Measurements from ENCODE around the gene GLMP. TPM values are rescaled to one million over a fixed set of nuclear protein-coding genes. Genes with fewer than 3 reads are reported as not detected.
A peak's percentile ranks its signal among the peaks of the same experiment; 100 is the strongest.

GLMP gene
- total and polyA plus RNA-seq, 2 of the 13 experiments (the other 11 are each of a cell fraction or from before 2014, with no cell fraction given), result 44.6 to 75.8 TPM

DNA sequence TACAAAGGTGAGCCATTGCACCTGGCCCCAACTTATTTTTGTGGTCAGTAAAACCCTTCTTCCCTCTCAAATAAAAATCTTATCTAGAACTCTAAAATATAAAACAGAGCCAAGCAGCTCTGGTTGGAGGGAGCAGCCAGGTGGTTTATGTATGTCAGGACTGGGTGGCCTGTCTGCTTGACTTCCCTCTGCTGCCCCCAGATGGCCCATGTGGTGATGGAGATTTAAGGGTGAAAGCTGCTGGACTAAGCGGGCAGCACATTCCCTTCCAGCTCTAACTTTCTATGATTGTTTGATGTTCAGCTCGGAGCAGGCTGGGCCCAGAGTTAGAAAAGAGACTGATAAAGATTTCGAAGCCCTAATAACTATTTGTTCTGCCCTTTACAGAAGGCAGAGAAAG lies 35.7 kb downstream of the GLMP start:
- H3K36me3 ChIP-seq (replicated peaks in 1 of 2; ENCODE audit: control insufficient read depth in 1 of 2, insufficient read depth in 2 of 2, low read length in 2 of 2), result peaks cover 32 to 79% of the 10 kb centered on the region in 2 experiments
- POLR2A ChIA-PET, result interaction anchor here (0.7 kb wide), 1 partner anchor 35 kb away, joined by 3 read pairs; no protein-coding TSS in a partner anchor
- FAIRE-seq (no peak), DNase-seq (ENCODE audit: low spot score) (no peak), ATAC-seq (peak; percentile 71)
- intact Hi-C loops (cut with micrococcal nuclease; ENCODE audit: unreplicated experiment) (no loop called here), in situ Hi-C loops (cut with HindIII; ENCODE audit: extremely low pct_ligation_motif_present, low pct_unique_long_range_greater_than_20kb) (no loop called here)
- 95% methylated on average over 3 of the region's 3 CpGs for WGBS (ENCODE audit: low lambda C conversion rate)
- H3K27ac ChIP-seq (ENCODE audit: extremely low read length, insufficient read depth, low read length), result no peak overlapping the region
- BruUV-seq (replicated peaks), result no TSS peak
- no peaks in the 10 kb centered on the region for H4K20me1 ChIP-seq (ENCODE audit: insufficient read depth, low read length)
- H3K27me3 ChIP-seq (ENCODE audit: control insufficient read depth in 1 of 2, insufficient read depth in 2 of 2, low read length in 2 of 2), result no peaks in the 10 kb centered on the region; a peak in 1 of 5 replicates
- no peak overlapping the region for H3K4me2 ChIP-seq (ENCODE audit: low read depth, low read length)
- CTCF ChIA-PET (ENCODE audit: low intra/inter-chr PET ratio, low total read pairs), result interaction anchor here (0.7 kb wide), 1 partner anchor 169 kb away, joined by 3 read pairs; no protein-coding TSS in a partner anchor
- no peak overlapping the region for H3K4me3 ChIP-seq (replicated peaks in 1 of 3; ENCODE audit: insufficient read depth in 1 of 3, low read depth in 2 of 3, low read length in 3 of 3)
- H3K4me1 ChIP-seq (ENCODE audit: insufficient read depth, low read length), result no peaks in the 10 kb centered on the region; the same call in 1 of the 2 replicates
- H3K9ac ChIP-seq (ENCODE audit: insufficient read depth, low read depth, low read length), result no peak overlapping the region
- no peaks in the 10 kb centered on the region for H3K79me2 ChIP-seq (ENCODE audit: insufficient read depth, low read length)
- TF ChIP-seq STAG1 (CRISPR knock-in tag; IDR thresholded peaks at IDR 0.05) (peak; percentile 40; the same call in 1 of the 2 replicates), ZBTB8A (CRISPR knock-in tag; IDR thresholded peaks at IDR 0.05; ENCODE audit: borderline replicate concordance, low read depth) (no peak)
- TF ChIP-seq, protein P1, sequence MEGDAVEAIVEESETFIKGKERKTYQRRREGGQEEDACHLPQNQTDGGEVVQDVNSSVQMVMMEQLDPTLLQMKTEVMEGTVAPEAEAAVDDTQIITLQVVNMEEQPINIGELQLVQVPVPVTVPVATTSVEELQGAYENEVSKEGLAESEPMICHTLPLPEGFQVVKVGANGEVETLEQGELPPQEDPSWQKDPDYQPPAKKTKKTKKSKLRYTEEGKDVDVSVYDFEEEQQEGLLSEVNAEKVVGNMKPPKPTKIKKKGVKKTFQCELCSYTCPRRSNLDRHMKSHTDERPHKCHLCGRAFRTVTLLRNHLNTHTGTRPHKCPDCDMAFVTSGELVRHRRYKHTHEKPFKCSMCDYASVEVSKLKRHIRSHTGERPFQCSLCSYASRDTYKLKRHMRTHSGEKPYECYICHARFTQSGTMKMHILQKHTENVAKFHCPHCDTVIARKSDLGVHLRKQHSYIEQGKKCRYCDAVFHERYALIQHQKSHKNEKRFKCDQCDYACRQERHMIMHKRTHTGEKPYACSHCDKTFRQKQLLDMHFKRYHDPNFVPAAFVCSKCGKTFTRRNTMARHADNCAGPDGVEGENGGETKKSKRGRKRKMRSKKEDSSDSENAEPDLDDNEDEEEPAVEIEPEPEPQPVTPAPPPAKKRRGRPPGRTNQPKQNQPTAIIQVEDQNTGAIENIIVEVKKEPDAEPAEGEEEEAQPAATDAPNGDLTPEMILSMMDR (CRISPR knock-in tag; IDR thresholded peaks at IDR 0.05), result peak; percentile 40; the same call in 1 of the 2 replicates
- no peaks in the 10 kb centered on the region for H3K9me3 ChIP-seq (ENCODE audit: low read length)
- H2AFZ ChIP-seq (ENCODE audit: low read length), result no peak overlapping the region

DNA sequence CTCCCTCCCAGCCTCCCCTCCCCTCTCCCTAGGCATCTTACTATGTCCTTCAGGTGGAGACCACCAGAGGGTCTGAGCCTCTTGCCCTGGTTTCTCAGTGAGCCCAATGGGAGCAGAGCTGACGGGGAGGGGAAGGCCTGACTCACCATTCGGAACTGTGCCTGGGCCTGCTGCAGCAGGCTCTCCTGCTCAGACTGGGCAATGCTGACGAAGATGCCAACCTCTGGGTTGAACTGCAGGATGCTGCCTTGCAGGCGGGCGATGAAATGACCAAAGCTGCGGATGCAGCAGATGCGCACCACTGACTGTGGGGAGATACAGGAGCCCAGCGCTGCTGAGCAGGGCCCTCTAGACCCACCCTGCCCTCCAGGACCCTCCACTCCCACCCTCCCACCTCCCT lies 36.6 kb downstream of the GLMP start:
- no peak overlapping the region for H3K4me2 ChIP-seq (ENCODE audit: low read depth, low read length)
- H3K4me3 ChIP-seq (replicated peaks in 1 of 3; ENCODE audit: insufficient read depth in 1 of 3, low read depth in 2 of 3, low read length in 3 of 3), result no peak overlapping the region
- no peak for ATAC-seq
- H3K36me3 ChIP-seq (replicated peaks in 1 of 2; ENCODE audit: control insufficient read depth in 1 of 2, insufficient read depth in 2 of 2, low read length in 2 of 2), result peaks cover 33 to 80% of the 10 kb centered on the region in 2 experiments
- BruUV-seq (replicated peaks), result no TSS peak
- no peak for DNase-seq (ENCODE audit: low spot score)
- POLR2A ChIA-PET, result no interaction called here
- no peak overlapping the region for H3K9ac ChIP-seq (ENCODE audit: insufficient read depth, low read depth, low read length)
- no peak overlapping the region for H3K27ac ChIP-seq (ENCODE audit: extremely low read length, insufficient read depth, low read length)
- CTCF ChIA-PET (ENCODE audit: low intra/inter-chr PET ratio, low total read pairs), result no interaction called here
- in situ Hi-C loops (cut with HindIII; ENCODE audit: extremely low pct_ligation_motif_present, low pct_unique_long_range_greater_than_20kb), result no loop called here
- H4K20me1 ChIP-seq (ENCODE audit: insufficient read depth, low read length), result no peaks in the 10 kb centered on the region
- FAIRE-seq, result no peak
- H3K27me3 ChIP-seq (ENCODE audit: control insufficient read depth in 1 of 2, insufficient read depth in 2 of 2, low read length in 2 of 2), result no peaks in the 10 kb centered on the region
- no peaks in the 10 kb centered on the region; the same call in 1 of the 2 replicates for H3K4me1 ChIP-seq (ENCODE audit: insufficient read depth, low read length)
- H3K79me2 ChIP-seq (ENCODE audit: insufficient read depth, low read length), result no peaks in the 10 kb centered on the region
- WGBS (ENCODE audit: low lambda C conversion rate), result 100% methylated on average over 5 of the region's 8 CpGs
- H2AFZ ChIP-seq (ENCODE audit: low read length), result no peak overlapping the region
- intact Hi-C loops (cut with micrococcal nuclease; ENCODE audit: unreplicated experiment), result no loop called here
- TF ChIP-seq PTBP1 (IDR thresholded peaks at IDR 0.05; ENCODE audit: low read depth, low read length, poor library complexity, severe bottlenecking) (no peak), AGO2 (optimal IDR thresholded peaks at IDR 0.05; ENCODE audit: low read depth, low read length) (peak; percentile 32)
- H3K9me3 ChIP-seq (ENCODE audit: low read length), result no peaks in the 10 kb centered on the region
